MG63 (cell line): ENCODE results near the gene ACE. TPM values are rescaled to one million over a fixed set of nuclear protein-coding genes. Genes with fewer than 3 reads are reported as not detected.

Source experiments
- DNase-seq: peaks from one replicate; pipeline ENCODE4 v3.0.0-alpha.2; 2020
- H3K27me3 ChIP-seq: fragments of 250-450 bp; sonication (Bioruptor Pico); 2 replicates; pipeline ENCODE4 v1.5.1; 2020; ENCODE audit warnings: mild to moderate bottlenecking, moderate library complexity
- H3K36me3 ChIP-seq: fragments of 250-450 bp; sonication (Bioruptor Pico); 2 replicates; pipeline ENCODE4 v1.5.1; 2020; ENCODE audit warnings: mild to moderate bottlenecking, moderate library complexity
- H3K4me3 ChIP-seq: fragments of 250-450 bp; sonication (Bioruptor Pico); 2 replicates; pipeline ENCODE4 v1.5.1; 2020; ENCODE audit warnings: mild to moderate bottlenecking, moderate library complexity
- H3K9me3 ChIP-seq: fragments of 250-450 bp; sonication (Bioruptor Pico); 2 replicates; pipeline ENCODE4 v1.5.1; 2020; ENCODE audit warnings: mild to moderate bottlenecking, moderate library complexity
- total RNA-seq: library from RNA; depleted of rRNA; stranded (reverse); fragments of >200 nt; shearing (Covaris generic); gene quantifications from 2 replicates; pipeline ENCODE4 v1.2.3, GENCODE V29; 2014; ENCODE audit warnings: low replicate concordance

The ACE gene
- total RNA-seq, 1 experiment from 2014 or later, result 0.40 TPM

GRCh38 chr17:63514974-63515373, 38.1 kb downstream of the ACE start:
- H3K9me3 ChIP-seq, result no peaks in the 10 kb centered on the region
- peaks cover 25% of the 10 kb centered on the region; the same call in 1 of the 2 replicates for H3K27me3 ChIP-seq
- H3K36me3 ChIP-seq, result no peaks in the 10 kb centered on the region
- DNase-seq, result no peak
- H3K4me3 ChIP-seq, result no peak overlapping the region

GRCh38 chr17:63515426-63515825, 38.6 kb downstream of the ACE start:
- H3K27me3 ChIP-seq, result peaks cover 25% of the 10 kb centered on the region; the same call in 1 of the 2 replicates
- H3K4me3 ChIP-seq, result no peak overlapping the region
- DNase-seq, result no peak
- no peaks in the 10 kb centered on the region for H3K36me3 ChIP-seq
- no peaks in the 10 kb centered on the region for H3K9me3 ChIP-seq

GRCh38 chr17:63516910-63517824, 40.3 kb downstream of the ACE start:
- Histone ChIP-seq H3K9me3 (no peaks in the 10 kb centered on the region), H3K4me3 (no peak overlapping the region), H3K27me3 (peaks cover 25% of the 10 kb centered on the region; the same call in 1 of the 2 replicates), H3K36me3 (no peaks in the 10 kb centered on the region)
- DNase-seq, result peak; percentile 38

GRCh38 chr17:63517825-63518534, 41.1 kb downstream of the ACE start:
- DNase-seq, result no peak
- Histone ChIP-seq H3K9me3 (no peaks in the 10 kb centered on the region), H3K4me3 (no peak overlapping the region), H3K27me3 (peaks cover 25% of the 10 kb centered on the region; the same call in 1 of the 2 replicates), H3K36me3 (no peaks in the 10 kb centered on the region)

GRCh38 chr17:63519116-63519881, 42.4 kb downstream of the ACE start:
- Histone ChIP-seq H3K36me3 (no peaks in the 10 kb centered on the region), H3K9me3 (no peaks in the 10 kb centered on the region), H3K27me3 (peaks cover 25% of the 10 kb centered on the region; the same call in 1 of the 2 replicates), H3K4me3 (no peak overlapping the region)
- no peak for DNase-seq

GRCh38 chr17:63519972-63520882, 43.4 kb downstream of the ACE start:
- H3K4me3 ChIP-seq, result no peak overlapping the region
- peaks cover 18% of the 10 kb centered on the region; the same call in 1 of the 2 replicates for H3K27me3 ChIP-seq
- no peaks in the 10 kb centered on the region for H3K36me3 ChIP-seq
- H3K9me3 ChIP-seq, result no peaks in the 10 kb centered on the region
- no peak for DNase-seq

GRCh38 chr17:63523253-63523855, 46.5 kb downstream of the ACE start, which contains the start of gene KCNH6:
Gene KCNH6 (plus strand): TSS chr17:63523358. CDS start chr17:63523414, 56 bp downstream.
- no peak within 1 kb of the TSS for H3K4me3 ChIP-seq
- no peaks in the 10 kb centered on the region; the same call in 1 of the 2 replicates for H3K27me3 ChIP-seq
- H3K9me3 ChIP-seq, result no peaks in the 10 kb centered on the region
- no peak for DNase-seq
- no peaks in the 10 kb centered on the region for H3K36me3 ChIP-seq

- H3K36me3 ChIP-seq, result no peaks in the 10 kb centered on the region
- no peaks in the 10 kb centered on the region for H3K9me3 ChIP-seq
- no peak for DNase-seq
Observed at GRCh38 chr17:63524051-63524450, 47.2 kb downstream of the ACE start.

GRCh38 chr17:63525190-63525946, 48.5 kb downstream of the ACE start:
- no peaks in the 10 kb centered on the region for H3K9me3 ChIP-seq
- no peak for DNase-seq
- H3K27me3 ChIP-seq, result no peaks in the 10 kb centered on the region; the same call in 1 of the 2 replicates
- H3K4me3 ChIP-seq, result no peak overlapping the region
- no peaks in the 10 kb centered on the region for H3K36me3 ChIP-seq

More at GRCh38 chr17:63524051-63524450, 47.2 kb downstream of the ACE start:
- H3K27me3 ChIP-seq, result no peaks in the 10 kb centered on the region; the same call in 1 of the 2 replicates
- no peak overlapping the region for H3K4me3 ChIP-seq

- Histone ChIP-seq H3K27me3 (no peaks in the 10 kb centered on the region; the same call in 1 of the 2 replicates), H3K36me3 (no peaks in the 10 kb centered on the region), H3K4me3 (no peak overlapping the region), H3K9me3 (no peaks in the 10 kb centered on the region)
- DNase-seq, result no peak
Observed at GRCh38 chr17:63526861-63527260, 50.0 kb downstream of the ACE start.

- no peak overlapping the region for H3K4me3 ChIP-seq
- H3K9me3 ChIP-seq, result no peaks in the 10 kb centered on the region
- H3K27me3 ChIP-seq, result no peaks in the 10 kb centered on the region; the same call in 1 of the 2 replicates
- H3K36me3 ChIP-seq, result no peaks in the 10 kb centered on the region
- DNase-seq, result no peak
Observed at GRCh38 chr17:63528183-63528582, 51.3 kb downstream of the ACE start.

- DNase-seq, result no peak
- no peaks in the 10 kb centered on the region for H3K9me3 ChIP-seq
- H3K4me3 ChIP-seq, result no peak overlapping the region
- H3K36me3 ChIP-seq, result no peaks in the 10 kb centered on the region
- no peaks in the 10 kb centered on the region; the same call in 1 of the 2 replicates for H3K27me3 ChIP-seq
Observed at GRCh38 chr17:63529711-63530556, 53.1 kb downstream of the ACE start.

- Histone ChIP-seq H3K4me3 (no peak overlapping the region), H3K36me3 (no peaks in the 10 kb centered on the region)
- DNase-seq, result no peak
Observed at GRCh38 chr17:63530557-63531021, 53.7 kb downstream of the ACE start.

More at GRCh38 chr17:63530557-63531021, 53.7 kb downstream of the ACE start:
- Histone ChIP-seq H3K9me3 (no peaks in the 10 kb centered on the region), H3K27me3 (no peaks in the 10 kb centered on the region; the same call in 1 of the 2 replicates)
